HG03378 (cell line): ENCODE results near the gene TMED7.

Source experiments
- ATAC-seq: cut with Tn5 transposase; IDR thresholded peaks from one replicate; pipeline ENCODE4 v1.9.1; 2021; ENCODE audit warnings: mild to moderate bottlenecking, moderate library complexity; ENCODE audit not compliant: unreplicated experiment

The TMED7 gene

GRCh38 chr5:115627295-115627865 is 1.5 kb upstream of the TMED7 start:
- no peak for ATAC-seq

GRCh38 chr5:115626445-115626823 is 598 bp upstream of the TMED7 start:
- peak; percentile 28 for ATAC-seq

GRCh38 chr5:115624994-115625393 is 842 bp downstream of the TMED7 start:
- no peak for ATAC-seq

GRCh38 chr5:115623658-115624057 is 2.2 kb downstream of the TMED7 start:
- no peak for ATAC-seq

- no peak for ATAC-seq
Measured at GRCh38 chr5:115621365-115621900, 4.4 kb downstream of the TMED7 start.

GRCh38 chr5:115616892-115617291 is 8.9 kb downstream of the TMED7 start:
- ATAC-seq: no peak

GRCh38 chr5:115616472-115616871 is 9.4 kb downstream of the TMED7 start:
- no peak for ATAC-seq

GRCh38 chr5:115611873-115612272 is 14.0 kb downstream of the TMED7 start:
- no peak for ATAC-seq

GRCh38 chr5:115607935-115608334 is 17.9 kb downstream of the TMED7 start:
- no peak for ATAC-seq

GRCh38 chr5:115605436-115605835 is 20.4 kb downstream of the TMED7 start:
- ATAC-seq: no peak

GRCh38 chr5:115602591-115603125 is 23.2 kb downstream of the TMED7 start:
- no peak for ATAC-seq

- ATAC-seq: peak; percentile 80
Measured at GRCh38 chr5:115601701-115602590, 23.9 kb downstream of the TMED7 start, which contains the start of gene TICAM2. TICAM2 (minus strand) TSS chr5:115602479; CDS start chr5:115581256, 21,223 bp downstream.

- ATAC-seq: no peak
Measured at GRCh38 chr5:115600766-115601165, 25.1 kb downstream of the TMED7 start.

GRCh38 chr5:115599924-115600323 is 25.9 kb downstream of the TMED7 start:
- peak; percentile 10 for ATAC-seq

GRCh38 chr5:115599502-115599901 is 26.3 kb downstream of the TMED7 start:
- peak; percentile 58 for ATAC-seq

GRCh38 chr5:115594128-115595047 is 31.4 kb downstream of the TMED7 start:
- no peak for ATAC-seq

GRCh38 chr5:115589043-115589442 is 36.8 kb downstream of the TMED7 start:
- no peak for ATAC-seq

GRCh38 chr5:115588640-115589039 is 37.2 kb downstream of the TMED7 start:
- ATAC-seq: no peak

GRCh38 chr5:115586525-115587146 is 39.2 kb downstream of the TMED7 start:
- no peak for ATAC-seq

GRCh38 chr5:115585265-115585664 is 40.6 kb downstream of the TMED7 start:
- ATAC-seq: no peak
